HG03139 (cell line): ENCODE results near the gene PRKAA1.
"Not testable (repeated sequence)": the region's sequence is repeated elsewhere in the genome, so short reads cannot be mapped to it uniquely, and the experiment has no call there.

Experiments used
- ATAC-seq: cut with Tn5 transposase; IDR thresholded peaks from one replicate; pipeline ENCODE4 v1.9.1; 2021; ENCODE audit not compliant: unreplicated experiment

Gene PRKAA1

GRCh38 chr5:40826489-40827187, 28.5 kb upstream of the PRKAA1 start:
- no peak for ATAC-seq

GRCh38 chr5:40825461-40826043, 27.4 kb upstream of the PRKAA1 start:
- ATAC-seq, result not testable (repeated sequence)

GRCh38 chr5:40823459-40823858, 25.3 kb upstream of the PRKAA1 start:
- ATAC-seq, result no peak

DNA sequence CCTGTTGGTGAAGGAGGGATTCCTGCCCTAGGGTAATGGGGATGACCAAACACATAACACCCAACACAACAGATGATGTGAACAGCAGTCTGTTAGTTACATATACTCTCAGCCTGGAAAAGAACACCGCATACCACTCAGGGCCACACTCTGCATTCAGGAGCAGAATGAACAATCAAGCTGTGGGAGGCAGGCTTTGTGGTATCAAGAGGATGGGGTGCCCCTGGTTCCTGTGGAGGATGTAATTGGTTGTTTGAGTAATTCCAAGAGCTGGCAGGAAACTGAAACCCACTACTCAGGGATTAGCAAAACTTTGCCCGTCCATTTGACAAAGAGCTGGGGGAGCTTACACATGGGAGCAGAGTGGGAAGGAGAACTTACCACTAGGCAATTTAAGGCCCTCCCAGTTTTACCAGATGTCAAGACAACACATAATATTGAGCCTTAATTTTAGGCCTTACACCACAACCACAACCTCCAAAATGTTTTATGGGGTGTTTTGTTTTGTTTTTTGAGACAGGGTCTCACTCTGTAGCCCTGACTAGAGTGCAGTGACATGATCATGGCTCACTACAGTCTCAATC, 15.6 kb upstream of the PRKAA1 start:
- ATAC-seq, result no peak

DNA sequence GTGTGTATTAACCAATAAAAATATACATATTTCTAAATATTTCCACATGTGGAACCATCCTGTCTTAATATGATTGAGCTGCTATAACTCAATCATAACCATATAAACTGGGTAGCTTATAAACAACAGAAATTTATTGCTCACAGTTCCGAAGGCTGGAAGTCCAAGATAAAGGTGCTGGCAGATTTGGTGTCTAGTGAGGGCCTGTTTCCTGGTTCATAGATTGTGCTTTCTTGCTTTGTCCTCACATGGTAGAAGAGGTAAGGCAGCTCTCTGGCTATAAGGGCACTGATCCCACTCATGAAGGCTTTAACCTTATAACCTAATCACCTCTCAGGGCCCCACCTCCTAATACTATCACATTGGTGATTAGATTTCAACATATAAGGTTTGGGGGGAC, 14.0 kb upstream of the PRKAA1 start:
- ATAC-seq, result no peak

- no peak for ATAC-seq
Observed at GRCh38 chr5:40801771-40802562, 3.8 kb upstream of the PRKAA1 start.

- ATAC-seq, result no peak
Observed at GRCh38 chr5:40799258-40799657, 1.1 kb upstream of the PRKAA1 start.

GRCh38 chr5:40798801-40799210, 632 bp upstream of the PRKAA1 start:
- no peak for ATAC-seq

- peak; percentile 34 for ATAC-seq
Observed at GRCh38 chr5:40797273-40798011, 732 bp downstream of the PRKAA1 start.

GRCh38 chr5:40796487-40796889, 1.7 kb downstream of the PRKAA1 start:
- ATAC-seq, result no peak

GRCh38 chr5:40794877-40795276, 3.3 kb downstream of the PRKAA1 start:
- not testable (repeated sequence) for ATAC-seq

- not testable (repeated sequence) for ATAC-seq
Observed at GRCh38 chr5:40794340-40794739, 3.8 kb downstream of the PRKAA1 start.

DNA sequence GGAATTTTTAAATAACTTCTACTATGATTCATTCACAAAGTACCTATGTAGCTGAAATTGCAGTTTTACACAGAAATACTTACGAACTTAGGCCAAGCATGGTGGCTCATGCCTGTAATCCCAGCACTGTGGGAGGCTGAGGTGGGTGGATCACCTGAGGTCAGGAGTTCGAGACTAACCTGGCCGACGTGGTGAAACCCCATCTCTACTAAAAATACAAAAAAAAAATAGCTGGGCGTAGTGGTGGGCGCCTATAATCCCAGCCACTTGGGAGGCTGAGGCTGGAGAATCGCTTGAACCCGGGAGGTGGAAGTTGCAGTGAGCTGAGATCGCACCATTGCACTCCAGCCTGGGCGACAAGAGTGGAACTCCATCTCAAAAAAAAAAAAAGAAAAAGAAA, 5.5 kb downstream of the PRKAA1 start:
- not testable (repeated sequence) for ATAC-seq

DNA sequence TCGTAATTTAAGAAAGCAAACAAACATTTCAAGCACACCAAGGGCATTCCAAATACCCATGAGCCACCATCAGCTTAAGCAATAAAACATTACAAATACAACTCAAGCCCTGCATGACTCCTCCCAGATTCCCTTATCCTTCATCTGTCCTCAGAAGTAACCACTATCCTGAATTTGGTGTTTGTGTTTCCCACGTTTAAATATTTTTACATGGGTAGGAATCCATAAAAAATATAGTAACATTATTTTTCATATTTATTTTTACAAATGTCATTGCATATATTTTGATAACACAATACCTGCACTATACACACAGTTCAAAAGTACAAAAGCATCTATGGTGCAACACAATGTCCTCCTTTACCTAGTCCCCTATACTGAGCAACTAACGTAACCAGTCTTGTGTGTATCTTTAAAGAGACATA, 6.4 kb downstream of the PRKAA1 start:
- ATAC-seq, result no peak

DNA sequence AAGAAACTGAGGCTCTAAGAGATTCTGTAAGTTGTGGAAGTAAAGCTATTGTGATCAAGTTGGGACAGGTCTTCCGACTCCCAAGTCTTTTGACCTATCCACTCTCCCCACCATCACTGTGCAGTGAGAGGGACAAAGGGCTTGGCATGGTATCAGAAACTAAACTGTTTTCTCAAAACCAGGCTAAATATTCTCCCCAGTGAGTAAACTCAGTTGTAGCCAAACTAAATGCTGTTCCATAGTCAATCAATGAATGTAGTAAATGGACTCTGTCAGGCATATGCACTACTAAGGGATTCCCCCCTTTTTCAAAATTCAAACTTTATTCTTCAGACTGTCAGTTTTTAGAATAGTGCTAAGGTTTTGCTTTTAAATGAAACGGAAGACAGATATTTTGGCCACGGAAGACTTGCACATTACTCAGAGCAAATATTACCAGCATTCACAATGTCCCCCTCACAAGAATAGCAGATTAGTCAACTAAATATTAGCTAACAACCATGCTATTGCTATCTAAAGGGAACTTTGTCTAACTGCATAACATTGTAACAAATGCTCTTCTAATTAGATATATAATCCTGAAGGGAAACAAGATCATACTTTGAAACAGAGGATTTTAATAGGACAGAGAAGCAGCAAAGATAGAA, 7.1 kb downstream of the PRKAA1 start:
- ATAC-seq, result no peak

- ATAC-seq, result not testable (repeated sequence)
Observed at GRCh38 chr5:40788941-40789340, 9.2 kb downstream of the PRKAA1 start.

DNA sequence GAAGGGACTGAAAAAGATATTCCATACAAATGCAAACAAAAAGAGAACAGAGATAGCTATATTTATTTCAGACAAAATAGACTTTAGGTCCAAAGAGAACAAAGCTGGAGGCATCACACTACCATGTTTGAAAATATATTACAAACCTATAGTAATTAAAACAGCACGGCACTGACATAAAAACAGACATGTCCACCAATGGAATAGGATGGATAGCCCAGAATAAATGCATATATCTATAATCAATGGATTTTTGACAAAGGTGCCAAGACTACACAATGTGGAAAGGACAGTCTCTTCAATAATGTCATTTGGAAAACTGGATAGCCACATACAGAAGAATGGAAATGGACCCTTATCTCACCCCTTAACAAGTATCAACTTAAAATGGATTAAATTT, 10.2 kb downstream of the PRKAA1 start:
- ATAC-seq, result no peak

DNA sequence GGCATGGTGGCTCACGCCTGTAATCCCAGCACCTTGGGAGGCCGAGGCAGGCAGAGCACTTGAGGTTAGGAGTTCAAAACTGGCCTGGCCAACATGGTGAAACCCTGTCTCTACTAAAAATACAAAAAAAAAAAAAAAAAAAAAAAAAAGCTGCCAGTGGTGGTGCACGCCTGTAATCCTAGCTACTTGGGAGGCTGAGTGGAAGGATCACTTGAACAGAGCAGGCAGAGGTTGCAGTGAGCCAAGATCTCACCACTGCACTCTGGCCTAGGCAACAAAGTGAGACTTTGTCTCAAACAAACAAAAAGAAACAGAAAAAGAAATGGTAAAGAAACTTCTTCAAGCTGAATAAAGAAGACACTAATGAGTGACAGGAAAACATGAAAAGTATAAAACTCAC, 11.5 kb downstream of the PRKAA1 start:
- ATAC-seq, result not testable (repeated sequence)

GRCh38 chr5:40784916-40785315, 13.3 kb downstream of the PRKAA1 start:
- no peak for ATAC-seq

- no peak for ATAC-seq
Observed at GRCh38 chr5:40784027-40784653, 14.0 kb downstream of the PRKAA1 start.
